ENCODE results near the gene BRICD5. TPM values are rescaled to one million over a fixed set of nuclear protein-coding genes. Genes with fewer than 3 reads are reported as not detected.

The BRICD5 gene
- total and polyA plus RNA-seq, 3 donors from 2014 or later = 25.1 to 66.5 (median 37.8) TPM

- no peak for TF ChIP-seq POLR2A (IDR thresholded peaks at IDR 0.05)
- TF ChIP-seq, protein P1, sequence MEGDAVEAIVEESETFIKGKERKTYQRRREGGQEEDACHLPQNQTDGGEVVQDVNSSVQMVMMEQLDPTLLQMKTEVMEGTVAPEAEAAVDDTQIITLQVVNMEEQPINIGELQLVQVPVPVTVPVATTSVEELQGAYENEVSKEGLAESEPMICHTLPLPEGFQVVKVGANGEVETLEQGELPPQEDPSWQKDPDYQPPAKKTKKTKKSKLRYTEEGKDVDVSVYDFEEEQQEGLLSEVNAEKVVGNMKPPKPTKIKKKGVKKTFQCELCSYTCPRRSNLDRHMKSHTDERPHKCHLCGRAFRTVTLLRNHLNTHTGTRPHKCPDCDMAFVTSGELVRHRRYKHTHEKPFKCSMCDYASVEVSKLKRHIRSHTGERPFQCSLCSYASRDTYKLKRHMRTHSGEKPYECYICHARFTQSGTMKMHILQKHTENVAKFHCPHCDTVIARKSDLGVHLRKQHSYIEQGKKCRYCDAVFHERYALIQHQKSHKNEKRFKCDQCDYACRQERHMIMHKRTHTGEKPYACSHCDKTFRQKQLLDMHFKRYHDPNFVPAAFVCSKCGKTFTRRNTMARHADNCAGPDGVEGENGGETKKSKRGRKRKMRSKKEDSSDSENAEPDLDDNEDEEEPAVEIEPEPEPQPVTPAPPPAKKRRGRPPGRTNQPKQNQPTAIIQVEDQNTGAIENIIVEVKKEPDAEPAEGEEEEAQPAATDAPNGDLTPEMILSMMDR (IDR thresholded peaks at IDR 0.05) = no peak
- intact Hi-C loops (cut with DNase I; ENCODE audit: low total_unique reads) = no loop called here
- H3K36me3 ChIP-seq (ENCODE audit: low read depth, missing control alignments) = no peaks in the 10 kb centered on the region
Observed at GRCh38 chr16:2188395-2188794, 22.3 kb downstream of the BRICD5 start.

GRCh38 chr16:2187212-2187611, 23.5 kb downstream of the BRICD5 start:
- Histone ChIP-seq H3K36me3 (ENCODE audit: low read depth, missing control alignments) (no peaks in the 10 kb centered on the region), H3K4me3 (no peak overlapping the region), H3K9me3 (no peaks in the 10 kb centered on the region), H3K27me3 (no peaks in the 10 kb centered on the region), H3K4me1 (no peaks in the 10 kb centered on the region), H3K27ac (no peak overlapping the region)
- intact Hi-C loops (cut with DNase I; ENCODE audit: low total_unique reads) = no loop called here
- TF ChIP-seq, protein P1 (IDR thresholded peaks at IDR 0.05) = no peak
- no peak for TF ChIP-seq POLR2A (IDR thresholded peaks at IDR 0.05)
- no peak for DNase-seq
- 66% methylated on average over 17 of the region's 17 CpGs; no CpG with 5 or more reads in 1 of the 2 donors for WGBS, 2 donors

More at GRCh38 chr16:2188395-2188794, 22.3 kb downstream of the BRICD5 start:
- Histone ChIP-seq H3K4me1 (no peaks in the 10 kb centered on the region), H3K4me3 (no peak overlapping the region), H3K27me3 (no peaks in the 10 kb centered on the region), H3K27ac (no peak overlapping the region), H3K9me3 (no peaks in the 10 kb centered on the region)
- no peak for DNase-seq
- 96% methylated on average over 8 of the region's 8 CpGs for WGBS, 2 donors

GRCh38 chr16:2186505-2186904, 24.2 kb downstream of the BRICD5 start:
- no peak overlapping the region for H3K27ac ChIP-seq
- no peaks in the 10 kb centered on the region for H3K9me3 ChIP-seq
- no peak overlapping the region for H3K4me3 ChIP-seq
- H3K27me3 ChIP-seq = no peaks in the 10 kb centered on the region
- DNase-seq = no peak
- no peaks in the 10 kb centered on the region for H3K36me3 ChIP-seq (ENCODE audit: low read depth, missing control alignments)
- TF ChIP-seq, protein P1 (IDR thresholded peaks at IDR 0.05) = no peak
- TF ChIP-seq POLR2A (IDR thresholded peaks at IDR 0.05) = no peak
- WGBS, 2 donors = 94 to 100% methylated on average over 7 to 20 of the region's 20 CpGs
- H3K4me1 ChIP-seq = no peaks in the 10 kb centered on the region
- intact Hi-C loops (cut with DNase I; ENCODE audit: low total_unique reads) = no loop called here

GRCh38 chr16:2186064-2186463, 24.6 kb downstream of the BRICD5 start:
- H3K4me1 ChIP-seq = no peaks in the 10 kb centered on the region
- no peaks in the 10 kb centered on the region for H3K9me3 ChIP-seq
- no peaks in the 10 kb centered on the region for H3K36me3 ChIP-seq (ENCODE audit: low read depth, missing control alignments)
- intact Hi-C loops (cut with DNase I; ENCODE audit: low total_unique reads) = no loop called here
- TF ChIP-seq, protein P1 (IDR thresholded peaks at IDR 0.05) = no peak
- TF ChIP-seq POLR2A (IDR thresholded peaks at IDR 0.05) = no peak
- no peak for DNase-seq
- H3K27ac ChIP-seq = no peak overlapping the region
- 87 to 94% methylated on average over 12 to 13 of the region's 13 CpGs for WGBS, 2 donors
- no peak overlapping the region for H3K4me3 ChIP-seq
- no peaks in the 10 kb centered on the region for H3K27me3 ChIP-seq

GRCh38 chr16:2184962-2185361, 25.7 kb downstream of the BRICD5 start:
- no peak for DNase-seq
- H3K27me3 ChIP-seq = no peaks in the 10 kb centered on the region
- TF ChIP-seq, protein P1 (IDR thresholded peaks at IDR 0.05) = no peak
- no peak for TF ChIP-seq POLR2A (IDR thresholded peaks at IDR 0.05)
- H3K4me1 ChIP-seq = no peaks in the 10 kb centered on the region
- no peak overlapping the region for H3K27ac ChIP-seq
- H3K9me3 ChIP-seq = no peaks in the 10 kb centered on the region
- H3K4me3 ChIP-seq = no peak overlapping the region
- 80 to 88% methylated on average over 1 to 20 of the region's 20 CpGs for WGBS, 2 donors
- intact Hi-C loops (cut with DNase I; ENCODE audit: low total_unique reads) = no loop called here
- no peaks in the 10 kb centered on the region for H3K36me3 ChIP-seq (ENCODE audit: low read depth, missing control alignments)

Data from testis (tissue), 3 donors.